CD1c-positive myeloid dendritic cell (primary cell): Measurements from ENCODE around the gene RBFOX2.
"Not testable (repeated sequence)": the region's sequence is repeated elsewhere in the genome, so short reads cannot be mapped to it uniquely, and the experiment has no call there.

ENCODE experiments used
- DNase-seq: peaks from one replicate; pipeline ENCODE4 v3.0.0-alpha.2; 2016; ENCODE audit errors: extremely low spot score

Gene RBFOX2

DNA sequence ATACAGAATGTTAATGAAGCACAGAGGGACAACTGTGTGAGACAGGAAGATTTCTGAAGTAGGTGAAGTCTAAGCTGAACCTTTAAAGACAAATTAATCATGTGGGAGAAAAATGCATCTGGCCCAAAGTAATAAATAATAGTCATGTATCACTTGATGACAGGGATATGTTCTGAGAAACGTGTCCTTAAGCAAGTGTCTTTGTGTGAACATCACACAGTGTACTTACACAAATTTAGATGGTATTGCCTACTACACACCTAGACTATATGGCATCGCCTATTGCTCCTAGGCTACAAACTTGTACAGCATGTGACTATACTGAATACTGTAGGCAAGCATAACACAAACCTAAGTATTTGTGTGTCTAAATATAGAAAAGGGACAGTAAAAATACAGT lies 198.3 kb downstream of the RBFOX2 start:
- DNase-seq = no peak

DNA sequence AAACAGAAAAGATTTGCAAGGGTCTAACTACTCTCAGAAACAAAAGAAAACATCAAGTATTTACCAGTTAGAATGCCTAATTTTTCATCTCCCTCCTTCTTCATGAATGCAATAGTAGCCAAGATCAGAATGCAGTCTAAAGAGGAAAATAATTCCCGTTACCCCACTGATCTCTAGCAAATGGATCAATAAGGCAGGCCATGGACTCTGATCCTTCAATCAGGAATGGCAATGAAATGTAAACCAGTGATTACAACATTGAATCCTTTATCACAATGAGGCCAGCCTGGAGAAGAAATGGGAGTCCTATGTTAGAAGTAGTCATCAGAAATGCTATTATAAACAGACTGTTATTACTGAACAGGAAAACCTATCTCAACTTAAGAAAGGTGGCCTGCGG lies 204.4 kb downstream of the RBFOX2 start:
- DNase-seq = no peak

DNA sequence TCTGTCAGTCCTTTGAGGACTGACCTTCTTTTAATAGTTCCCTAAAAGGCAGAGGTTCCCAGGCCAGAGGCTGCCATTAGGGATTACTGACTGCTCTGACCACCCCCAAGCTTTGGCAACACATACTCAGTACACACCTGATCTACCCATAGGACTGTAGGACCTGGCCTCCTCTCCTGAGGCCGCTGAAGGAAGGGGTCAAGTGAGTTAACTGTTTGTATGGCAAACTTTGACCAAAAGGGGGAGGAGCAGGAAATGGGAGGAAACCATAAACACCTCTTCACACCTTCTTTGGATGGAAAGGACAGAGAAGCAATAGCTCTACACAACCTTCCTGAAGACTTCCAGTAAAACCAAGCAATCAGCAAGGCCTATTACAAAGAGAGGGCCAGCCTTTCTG lies 207.0 kb downstream of the RBFOX2 start:
- no peak for DNase-seq

DNA sequence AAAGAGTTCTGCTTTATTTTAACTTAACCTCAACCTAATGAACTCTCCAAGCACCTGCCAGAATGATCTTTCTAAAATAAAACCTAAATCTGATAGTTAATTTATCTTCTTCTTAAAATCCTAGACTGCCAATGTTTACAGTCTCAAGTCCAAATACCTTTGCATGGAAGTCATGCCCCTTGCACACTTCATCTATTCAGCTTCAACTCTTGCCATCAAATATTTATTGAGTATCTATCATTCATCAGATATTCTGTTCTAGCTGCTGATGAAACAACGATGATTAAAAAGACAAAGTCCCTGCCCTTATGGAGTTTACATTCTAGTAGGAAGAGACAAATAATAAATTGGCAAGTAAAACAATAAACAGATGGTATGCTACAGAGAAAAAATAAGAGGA lies 209.2 kb downstream of the RBFOX2 start:
- DNase-seq = no peak

DNA sequence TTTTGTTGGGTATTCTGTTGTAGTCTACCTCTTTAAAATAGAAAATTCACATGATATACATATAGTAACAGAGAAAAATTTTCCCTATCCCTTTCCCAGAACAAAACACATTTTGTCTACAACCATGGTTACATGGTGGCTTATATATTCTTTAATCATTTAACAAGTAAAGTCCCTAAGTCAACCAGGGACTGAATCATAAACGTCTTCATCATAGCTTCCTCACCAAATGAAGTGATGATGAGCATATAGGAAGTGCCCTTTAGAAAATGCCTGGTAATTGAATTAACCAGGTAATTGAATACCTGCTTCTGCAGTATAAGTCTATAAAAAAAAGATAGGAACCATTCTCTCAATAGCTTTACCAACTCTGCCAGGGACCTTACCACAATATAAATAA lies 209.7 kb downstream of the RBFOX2 start:
- DNase-seq = no peak

DNA sequence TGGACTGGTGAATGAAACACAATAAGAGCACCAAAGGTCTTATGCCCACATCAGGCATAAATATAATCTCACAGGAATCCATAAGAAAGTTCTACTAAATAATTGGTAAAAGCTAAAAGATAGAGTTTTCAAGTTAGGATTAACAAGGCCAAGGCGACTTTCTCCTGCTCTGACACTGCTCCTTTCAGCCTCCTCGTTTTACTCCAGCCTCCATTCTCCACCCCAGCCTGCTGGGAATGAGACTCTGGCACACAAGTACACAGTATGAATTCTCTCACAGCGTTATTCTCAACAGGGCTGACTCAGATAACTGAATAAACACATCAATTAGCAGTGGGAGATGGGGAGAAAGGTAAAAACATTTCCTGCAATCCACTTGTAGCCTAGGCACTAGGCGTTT lies 216.0 kb downstream of the RBFOX2 start:
- DNase-seq = no peak

DNA sequence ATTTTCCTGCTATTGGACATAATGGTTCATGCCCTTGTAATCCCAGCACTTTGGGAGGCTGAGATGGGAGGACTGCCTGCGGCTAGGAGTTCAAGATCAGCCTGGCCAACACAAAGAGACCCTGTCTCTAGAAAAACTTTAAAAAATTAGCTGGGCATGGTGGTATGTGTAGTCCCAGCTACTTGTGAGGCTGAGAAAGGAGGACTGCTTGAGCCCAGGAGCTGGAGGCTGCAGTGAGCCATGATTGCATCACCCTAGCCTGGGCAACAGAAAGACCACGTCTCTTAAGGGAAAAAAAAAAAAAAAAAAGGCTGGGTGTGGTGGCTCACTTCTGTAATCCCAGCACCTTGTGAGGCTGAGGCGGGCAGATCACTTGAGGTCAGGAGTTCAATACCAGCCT lies 217.0 kb downstream of the RBFOX2 start:
- no peak for DNase-seq

DNA sequence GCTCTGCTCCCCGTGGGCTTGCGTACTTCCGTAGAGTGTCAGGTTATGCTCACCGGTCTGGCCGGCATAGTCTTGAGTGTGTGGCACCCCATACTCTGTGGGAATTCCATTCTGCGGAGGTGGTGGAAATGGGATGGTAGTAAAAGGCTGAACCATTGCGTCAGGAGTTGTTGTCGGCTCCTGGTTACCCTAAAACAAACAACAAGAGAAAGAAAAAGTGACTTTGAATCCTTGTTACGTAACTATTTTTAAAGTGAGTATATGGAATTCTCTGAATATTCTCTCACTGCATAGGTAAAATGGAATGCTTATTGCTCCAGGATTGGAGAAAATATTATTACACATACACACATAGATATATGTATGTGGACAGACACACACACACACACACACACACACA lies 218.8 kb downstream of the RBFOX2 start:
- no peak for DNase-seq

DNA sequence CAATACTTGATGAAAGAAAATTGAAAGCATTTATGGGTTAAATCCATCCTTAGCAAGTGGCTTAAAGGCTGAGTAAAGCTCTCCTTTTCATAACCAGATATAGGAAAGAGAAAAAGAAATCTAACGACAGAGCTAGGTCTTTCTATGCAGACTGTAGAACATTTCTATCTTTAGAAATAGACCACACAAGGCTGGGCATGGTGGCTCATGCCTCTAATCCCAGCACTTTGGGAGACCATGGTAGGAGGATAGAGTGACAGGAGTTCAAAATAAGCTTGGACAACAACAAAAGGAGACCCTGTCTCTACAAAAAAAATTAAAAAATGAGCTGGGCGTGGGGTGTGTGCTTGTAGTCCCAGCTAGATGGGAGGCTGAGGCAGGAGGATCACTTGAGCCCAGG lies 220.2 kb downstream of the RBFOX2 start:
- no peak for DNase-seq

DNA sequence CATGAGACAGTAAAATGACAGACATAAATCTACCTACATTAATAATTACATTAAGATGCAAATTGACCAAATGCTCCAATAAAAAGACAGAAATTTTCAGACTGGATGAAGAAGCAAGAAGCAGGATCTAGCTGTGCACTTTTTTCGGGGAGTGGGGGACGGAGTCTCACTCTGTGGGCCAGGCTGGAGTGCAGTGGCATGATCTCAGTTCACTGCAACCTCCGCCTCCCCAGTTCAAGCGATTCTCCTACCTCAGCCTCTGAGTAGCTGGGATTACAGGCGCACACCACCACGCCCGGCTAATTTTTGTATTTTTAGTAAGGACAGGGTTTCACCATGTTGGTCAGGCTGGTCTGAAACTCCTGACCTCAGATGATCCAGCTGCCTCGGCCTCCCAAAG lies 222.0 kb downstream of the RBFOX2 start:
- DNase-seq = not testable (repeated sequence)

DNA sequence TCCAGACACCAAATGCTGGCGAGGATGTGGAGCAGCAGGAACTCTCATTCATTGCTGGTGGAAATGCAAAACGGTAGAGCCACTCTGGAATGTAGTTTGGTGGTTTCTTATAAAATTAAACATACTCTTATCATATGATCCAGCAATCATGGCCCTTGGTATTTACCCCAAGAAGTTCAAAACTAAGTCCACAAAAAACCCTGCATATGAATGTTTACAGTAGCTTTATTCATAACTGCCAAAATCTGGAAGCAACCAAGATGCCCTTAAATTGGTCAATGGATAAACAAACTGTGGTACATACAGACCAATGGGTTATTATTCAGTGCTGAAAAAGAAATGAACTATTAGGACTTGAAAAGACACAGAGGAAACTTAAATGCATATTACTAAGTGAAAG lies 223.2 kb downstream of the RBFOX2 start:
- no peak for DNase-seq

DNA sequence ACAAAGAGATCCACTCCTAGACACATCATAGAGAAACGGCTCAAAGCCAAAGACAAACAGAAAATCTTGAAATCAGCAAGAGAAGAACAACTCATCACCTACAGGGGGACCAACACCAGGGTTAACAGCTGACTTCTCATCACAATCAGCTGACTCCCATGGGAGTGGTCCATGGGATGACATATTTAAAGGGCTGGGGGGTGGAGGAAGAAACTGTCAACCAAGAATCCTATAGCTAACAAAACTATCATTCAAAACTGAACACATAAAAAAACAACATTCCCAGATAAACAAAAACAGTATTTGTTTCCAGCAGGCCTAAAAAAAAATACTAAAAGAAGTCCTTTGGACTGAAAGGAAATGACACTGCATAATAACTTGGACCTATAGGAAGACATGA lies 224.2 kb downstream of the RBFOX2 start:
- DNase-seq = no peak

DNA sequence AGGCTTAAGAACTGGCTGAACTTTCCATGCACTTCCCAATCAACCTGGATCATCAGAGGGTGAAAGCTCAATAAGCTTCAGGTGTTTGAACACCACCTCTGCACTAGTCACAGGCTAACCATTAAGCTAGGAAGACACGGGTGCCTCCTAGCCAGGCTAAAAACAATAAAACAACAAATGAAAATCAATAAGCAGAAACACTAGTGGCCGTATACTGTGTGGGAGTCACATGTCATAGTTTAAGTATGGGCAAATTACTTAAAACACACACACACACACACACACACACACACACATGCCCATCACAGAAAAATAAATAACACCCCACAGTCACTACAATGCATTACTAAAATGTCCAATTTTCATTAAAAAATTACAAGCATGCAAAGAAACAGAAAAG lies 225.7 kb downstream of the RBFOX2 start:
- no peak for DNase-seq

DNA sequence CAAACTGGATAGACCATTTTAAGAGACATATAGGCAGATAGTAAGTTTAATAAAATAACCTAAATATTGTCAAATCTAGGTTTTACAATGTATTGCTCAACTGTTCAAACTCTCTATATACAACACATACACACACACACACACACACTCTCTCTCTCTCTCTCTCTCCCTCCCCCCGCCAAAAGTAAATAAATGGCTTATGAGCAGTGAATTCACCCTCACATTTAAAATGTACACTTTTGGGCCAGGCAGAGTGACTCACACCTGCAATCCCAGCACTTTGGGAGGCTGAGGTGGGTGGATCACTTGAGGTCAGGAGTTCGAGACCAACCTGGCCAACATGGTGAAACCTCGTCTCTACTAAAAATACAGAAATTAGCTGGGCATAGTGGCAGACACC lies 227.3 kb downstream of the RBFOX2 start:
- not testable (repeated sequence) for DNase-seq

DNA sequence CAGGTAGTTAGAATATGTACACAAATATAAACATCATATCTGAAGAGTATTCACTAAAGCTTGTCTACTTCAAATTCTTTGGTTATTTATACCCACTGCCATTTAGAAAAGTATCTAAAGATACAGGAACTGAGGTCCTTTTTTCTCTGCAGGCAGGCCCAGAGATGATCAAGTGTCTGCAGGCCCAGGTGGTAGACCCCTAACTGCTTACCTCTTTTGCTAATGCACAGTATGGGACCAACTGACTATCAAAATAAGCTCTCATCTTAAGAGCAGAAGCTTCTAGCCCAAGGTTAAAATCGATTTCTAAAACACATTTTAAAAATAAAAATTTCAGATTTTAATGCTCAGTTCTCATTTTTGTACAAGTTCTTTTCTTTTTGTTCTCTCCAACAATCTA lies 229.5 kb downstream of the RBFOX2 start:
- no peak for DNase-seq

DNA sequence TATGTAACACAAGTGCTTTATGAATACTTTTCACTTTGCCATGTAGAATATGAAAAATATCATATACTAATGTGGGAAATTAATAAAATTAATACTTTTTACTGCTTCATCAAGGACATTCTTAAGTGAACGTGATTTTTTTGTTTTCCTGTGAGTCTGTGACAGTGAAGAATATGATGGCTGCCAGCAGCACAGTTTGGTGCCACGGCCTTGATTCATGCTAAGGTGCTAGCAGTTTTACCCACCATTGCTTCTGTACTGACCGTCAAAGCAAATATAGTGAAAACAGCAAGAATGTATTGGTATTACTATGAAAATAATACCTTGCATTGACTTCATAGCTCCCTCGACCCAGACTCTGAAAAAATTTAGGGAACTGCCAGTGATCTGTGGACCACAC lies 231.2 kb downstream of the RBFOX2 start:
- DNase-seq = no peak

DNA sequence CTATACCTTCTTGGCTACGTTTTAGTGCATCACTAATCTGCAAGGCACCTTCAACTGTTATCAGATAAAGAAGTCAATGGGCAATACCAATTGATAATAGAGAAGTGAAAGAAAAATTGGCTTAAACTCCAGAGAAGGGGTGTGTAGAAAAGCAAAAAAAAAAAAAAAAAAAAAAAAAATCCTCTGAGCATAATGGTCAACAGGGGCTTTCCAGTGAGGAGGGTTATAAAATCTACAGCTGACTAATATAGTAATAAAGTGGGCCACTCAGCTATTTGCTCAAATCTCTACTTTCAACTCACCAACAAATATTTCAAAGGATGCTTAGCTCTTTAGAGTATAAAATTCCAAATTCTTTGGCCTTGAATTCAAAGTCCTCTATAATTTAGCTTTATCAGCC lies 233.1 kb downstream of the RBFOX2 start:
- no peak for DNase-seq

DNA sequence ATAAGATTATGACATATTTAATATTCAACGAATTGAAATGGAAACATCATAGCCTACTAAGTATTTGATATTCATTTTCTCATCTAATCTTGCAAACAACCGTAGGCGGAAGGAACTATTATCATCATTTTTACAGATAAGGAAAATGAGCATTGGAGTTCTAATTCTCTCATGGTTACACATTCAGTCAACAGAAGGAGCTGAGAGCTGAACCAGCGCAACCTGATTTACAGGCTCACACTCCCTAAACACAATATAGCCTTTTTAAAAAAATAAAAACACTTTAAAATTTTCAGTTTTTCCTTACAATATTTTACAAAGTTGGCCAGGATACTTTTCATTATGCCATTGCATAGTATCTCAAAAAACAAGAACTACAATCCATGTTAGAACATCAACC lies 236.1 kb downstream of the RBFOX2 start:
- no peak for DNase-seq

DNA sequence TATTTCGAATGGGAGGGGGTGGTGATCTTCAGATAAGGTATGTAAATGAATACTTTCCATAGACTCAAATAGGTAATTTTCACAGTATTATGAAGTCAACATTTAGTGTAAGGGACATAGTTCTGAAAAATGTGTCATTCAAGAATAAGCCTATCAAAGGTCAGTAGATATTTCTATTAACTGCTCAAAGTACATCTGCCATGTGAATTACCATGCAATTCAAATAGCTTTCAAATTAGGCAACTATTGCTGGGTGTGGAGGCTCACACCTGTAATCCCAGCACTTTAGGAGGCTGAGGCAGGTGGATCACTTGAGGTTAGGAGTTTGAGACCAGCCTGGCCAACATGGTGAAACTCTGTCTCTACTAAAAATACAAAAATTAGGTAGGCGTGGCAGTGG lies 236.8 kb downstream of the RBFOX2 start:
- not testable (repeated sequence) for DNase-seq

DNA sequence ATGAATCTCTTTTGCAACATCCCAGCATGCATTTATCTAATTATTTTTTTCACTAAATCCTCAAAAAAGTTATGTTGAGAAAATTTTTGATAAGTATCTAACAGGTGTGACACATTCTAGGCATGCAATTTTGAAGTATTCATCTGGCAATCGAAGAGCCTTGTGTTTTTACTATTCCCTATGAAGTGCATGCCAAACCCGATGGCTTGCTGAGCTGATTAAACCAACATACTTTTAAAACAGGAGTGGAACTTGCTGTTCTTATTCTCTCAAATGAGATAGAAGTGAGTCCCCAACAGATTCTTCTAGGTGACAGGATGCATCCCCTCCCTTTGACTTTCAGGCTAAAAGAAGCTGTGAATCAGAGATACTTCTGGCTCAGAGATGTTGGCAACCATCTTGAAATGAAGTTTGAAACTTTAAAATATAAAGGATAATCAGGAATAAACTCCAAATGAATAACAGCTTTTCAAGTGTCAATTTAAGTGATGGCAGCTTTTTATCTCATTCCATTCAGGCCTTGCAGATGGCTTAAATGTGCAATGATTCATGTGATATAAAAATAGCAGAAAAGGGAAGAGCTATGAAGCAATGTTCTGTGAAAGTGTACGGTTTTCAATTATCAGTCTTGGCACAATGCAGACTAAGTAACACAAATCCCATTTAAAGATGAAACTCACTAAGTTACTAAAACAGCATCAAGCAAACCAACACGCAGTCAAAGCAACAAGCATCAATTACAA lies 243.3 kb downstream of the RBFOX2 start:
- no peak for DNase-seq

DNA sequence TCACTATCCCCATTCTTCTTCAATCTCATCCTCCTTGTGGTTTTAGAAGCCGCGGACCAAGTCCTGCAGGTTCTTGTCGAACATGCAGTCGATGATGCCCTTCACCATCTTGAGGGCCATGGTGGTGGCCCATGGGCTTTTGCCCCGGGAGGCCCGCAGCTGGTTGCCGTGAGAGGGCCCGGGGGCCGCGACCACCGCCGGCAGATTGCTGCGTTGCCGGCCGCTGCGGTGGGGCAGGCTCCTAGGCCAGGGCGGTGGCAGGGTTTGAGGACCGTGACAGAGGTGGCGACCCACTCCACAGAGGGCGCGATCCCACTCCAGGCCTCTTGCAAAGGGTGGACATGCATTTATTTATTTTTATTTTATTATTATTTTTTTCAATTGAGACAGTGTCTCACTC lies 244.0 kb downstream of the RBFOX2 start:
- DNase-seq = no peak

DNA sequence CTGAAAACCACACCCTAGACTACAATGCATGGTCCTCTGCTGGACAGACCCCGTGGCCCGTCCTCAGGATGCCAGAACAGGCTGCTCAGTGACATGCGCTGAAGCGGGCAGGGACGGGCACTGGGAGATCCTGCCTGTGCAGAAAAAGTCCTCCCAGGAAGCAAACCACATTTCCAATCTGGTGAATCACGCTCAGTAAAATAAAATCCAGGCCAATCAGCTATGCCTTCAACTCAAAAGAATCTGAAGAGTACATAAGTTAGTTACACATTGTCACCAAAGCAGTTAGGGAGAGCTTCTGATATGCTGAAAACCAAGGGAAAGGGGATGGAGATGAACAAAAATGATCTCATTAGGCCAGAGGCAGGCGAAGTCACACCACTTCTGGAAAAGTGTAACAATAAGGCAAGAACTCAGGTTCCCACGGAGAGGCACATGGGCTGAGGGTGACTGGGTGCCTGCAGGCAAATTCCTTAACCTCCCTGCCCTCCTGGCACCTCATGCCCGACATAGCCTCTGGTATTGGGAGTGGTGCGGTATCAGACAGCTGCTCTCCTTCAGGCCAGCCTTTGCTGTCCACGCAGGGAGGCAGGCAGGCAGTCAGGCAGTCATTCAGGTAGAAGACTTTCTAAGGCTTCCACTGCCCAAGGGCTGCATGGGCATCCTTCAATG lies 244.5 kb downstream of the RBFOX2 start:
- no peak for DNase-seq

DNA sequence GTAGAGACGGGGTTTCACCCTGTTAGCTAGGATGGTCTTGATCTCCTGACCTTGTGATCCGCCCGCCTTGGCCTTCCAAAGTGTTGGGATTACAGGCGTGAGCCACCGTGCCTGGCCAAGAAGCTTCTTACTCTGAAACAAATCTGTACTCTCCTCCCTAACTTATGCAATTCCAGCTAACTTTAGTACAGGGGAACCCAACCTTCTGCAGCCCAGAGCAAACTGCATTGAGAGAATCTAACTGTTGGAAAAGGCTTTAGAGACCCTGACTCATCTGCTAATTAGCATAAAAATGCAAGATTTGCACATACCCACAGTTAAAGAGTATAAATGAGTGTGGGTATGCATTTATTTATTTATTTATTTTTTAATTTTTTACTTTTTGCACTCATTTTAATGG lies 246.1 kb downstream of the RBFOX2 start:
- DNase-seq = no peak

DNA sequence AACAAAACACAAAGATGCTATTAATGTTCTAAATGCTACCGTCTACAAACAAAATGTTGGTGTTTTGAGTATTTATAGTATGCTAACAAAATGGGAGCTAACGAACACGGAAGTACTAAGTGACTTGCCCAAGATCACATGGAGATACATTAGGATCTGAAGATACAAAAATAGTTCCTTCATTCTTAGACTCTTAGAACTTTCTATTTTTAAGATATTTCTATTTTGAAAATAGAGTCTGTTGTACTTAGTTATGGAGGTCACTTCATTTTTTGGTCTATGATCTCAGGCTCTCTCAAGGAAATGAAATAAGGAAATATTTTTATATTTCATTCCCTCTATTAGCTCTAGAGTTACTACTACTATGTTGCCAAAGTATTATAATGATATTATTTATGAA lies 246.7 kb downstream of the RBFOX2 start:
- no peak for DNase-seq
